ENCODE results near the gene KLHL40. TPM values are rescaled to one million over a fixed set of nuclear protein-coding genes. Genes with fewer than 3 reads are reported as not detected.

Gene KLHL40
- total RNA-seq, 1 experiment from 2014 or later = not detected

DNA sequence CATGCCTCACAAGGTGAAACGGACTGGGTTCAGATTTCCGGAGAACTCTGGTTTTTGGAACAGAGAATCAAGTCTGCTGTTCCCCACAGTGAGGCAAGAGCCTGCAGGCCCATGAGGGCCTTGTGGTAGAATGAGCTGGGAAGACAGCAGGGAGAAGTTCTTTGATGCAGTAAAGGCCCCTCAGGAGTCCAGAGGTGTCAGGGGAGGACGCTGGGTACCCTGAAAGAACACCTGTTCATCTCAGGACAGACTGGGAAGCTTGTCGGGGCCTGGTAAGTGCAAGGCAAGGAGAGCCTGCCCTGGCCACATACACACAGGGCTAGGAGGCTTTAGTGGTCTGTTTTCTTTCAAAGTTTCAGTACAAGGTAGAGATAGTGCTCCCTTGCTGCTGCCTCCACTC lies 35.6 kb upstream of the KLHL40 start:
- no TSS peak for BruUV-seq (replicated peaks)
- CTCF ChIA-PET = interaction anchor here (0.7 kb wide), 1 partner anchor 283 kb away, joined by 5 read pairs; no protein-coding TSS in a partner anchor
- no peaks in the 10 kb centered on the region for H3K27me3 Mint-ChIP-seq (ENCODE audit: unreplicated experiment)
- peaks cover 23% of the 10 kb centered on the region for H3K36me3 Mint-ChIP-seq (ENCODE audit: insufficient read depth, unreplicated experiment)
- H3K27ac Mint-ChIP-seq (ENCODE audit: unreplicated experiment) = no peak overlapping the region
- H3K4me1 Mint-ChIP-seq (ENCODE audit: low read depth, unreplicated experiment) = peaks cover 20% of the 10 kb centered on the region
- no peak for DNase-seq
- no peak overlapping the region for H3K4me3 Mint-ChIP-seq (ENCODE audit: low read depth, unreplicated experiment)
- TF ChIP-seq, protein P1, sequence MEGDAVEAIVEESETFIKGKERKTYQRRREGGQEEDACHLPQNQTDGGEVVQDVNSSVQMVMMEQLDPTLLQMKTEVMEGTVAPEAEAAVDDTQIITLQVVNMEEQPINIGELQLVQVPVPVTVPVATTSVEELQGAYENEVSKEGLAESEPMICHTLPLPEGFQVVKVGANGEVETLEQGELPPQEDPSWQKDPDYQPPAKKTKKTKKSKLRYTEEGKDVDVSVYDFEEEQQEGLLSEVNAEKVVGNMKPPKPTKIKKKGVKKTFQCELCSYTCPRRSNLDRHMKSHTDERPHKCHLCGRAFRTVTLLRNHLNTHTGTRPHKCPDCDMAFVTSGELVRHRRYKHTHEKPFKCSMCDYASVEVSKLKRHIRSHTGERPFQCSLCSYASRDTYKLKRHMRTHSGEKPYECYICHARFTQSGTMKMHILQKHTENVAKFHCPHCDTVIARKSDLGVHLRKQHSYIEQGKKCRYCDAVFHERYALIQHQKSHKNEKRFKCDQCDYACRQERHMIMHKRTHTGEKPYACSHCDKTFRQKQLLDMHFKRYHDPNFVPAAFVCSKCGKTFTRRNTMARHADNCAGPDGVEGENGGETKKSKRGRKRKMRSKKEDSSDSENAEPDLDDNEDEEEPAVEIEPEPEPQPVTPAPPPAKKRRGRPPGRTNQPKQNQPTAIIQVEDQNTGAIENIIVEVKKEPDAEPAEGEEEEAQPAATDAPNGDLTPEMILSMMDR (IDR thresholded peaks at IDR 0.05; ENCODE audit: unreplicated experiment) = no peak
- H3K9me3 Mint-ChIP-seq (ENCODE audit: low read depth, unreplicated experiment) = no peaks in the 10 kb centered on the region
- intact Hi-C loops (cut with micrococcal nuclease; ENCODE audit: unreplicated experiment) = no loop called here

DNA sequence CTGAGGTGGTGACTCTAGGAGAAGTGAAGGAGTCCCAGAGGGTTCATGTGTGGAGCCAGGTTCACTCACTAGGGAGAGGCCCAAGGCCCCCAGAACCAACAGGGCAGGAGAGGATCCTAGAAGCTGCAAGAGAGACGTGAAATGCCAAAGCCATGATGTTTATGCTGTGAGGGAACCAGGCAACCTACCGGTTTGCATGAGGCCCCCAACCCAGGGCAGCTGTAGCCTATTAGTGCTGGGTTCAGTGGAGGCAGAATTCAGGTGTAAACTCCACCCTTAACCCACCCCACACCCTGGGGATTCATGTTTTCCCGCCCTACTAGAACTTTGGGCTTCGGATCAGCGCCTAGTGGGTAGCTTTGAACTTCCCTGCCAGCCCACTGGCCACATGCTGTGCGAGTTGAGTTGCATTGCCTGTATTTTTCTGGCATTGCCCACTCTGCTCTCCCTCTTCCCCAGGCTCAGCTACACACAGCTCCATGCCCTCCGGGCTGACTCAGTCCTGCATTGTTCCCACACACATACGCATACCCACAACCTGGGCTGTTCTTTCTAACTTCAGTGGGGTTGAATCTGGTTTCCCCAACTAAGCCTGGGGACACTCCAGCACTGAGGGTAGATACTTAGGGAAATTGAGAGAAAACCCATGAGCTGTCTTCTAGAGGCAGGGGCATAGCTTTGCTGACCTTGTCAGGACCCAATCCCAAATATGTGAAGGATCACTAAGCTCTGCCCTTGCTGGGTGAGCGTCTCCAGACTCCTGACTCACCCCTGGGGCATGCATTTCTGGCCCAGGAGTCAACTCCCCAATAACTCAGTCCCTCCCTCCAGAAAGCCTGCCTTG lies 33.9 kb upstream of the KLHL40 start:
- no TSS peak for BruUV-seq (replicated peaks)

DNA sequence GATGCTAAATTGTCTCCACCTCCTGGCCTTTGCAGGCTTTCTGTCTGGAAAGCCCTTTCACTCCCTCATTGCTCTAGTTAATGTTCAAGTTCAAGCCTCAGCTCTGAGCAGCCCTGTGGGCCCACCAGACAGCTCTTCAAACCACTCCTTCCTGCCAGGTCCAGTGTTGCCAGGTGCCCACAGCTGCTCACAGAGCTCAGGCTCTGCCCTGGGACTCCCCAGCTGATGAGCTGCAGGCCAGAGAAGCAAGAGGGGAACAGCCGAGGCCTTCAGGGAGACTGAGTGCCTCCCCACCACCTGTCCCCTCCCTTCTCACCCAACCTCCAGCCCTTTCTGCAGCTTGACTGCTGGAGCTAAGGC lies 33.1 kb upstream of the KLHL40 start:
- Mint-ChIP-seq H3K27me3 (ENCODE audit: unreplicated experiment) (no peaks in the 10 kb centered on the region), H3K9me3 (ENCODE audit: low read depth, unreplicated experiment) (no peaks in the 10 kb centered on the region), H3K4me1 (ENCODE audit: low read depth, unreplicated experiment) (peaks cover 20% of the 10 kb centered on the region), H3K4me3 (ENCODE audit: low read depth, unreplicated experiment) (peak overlapping the region; percentile 71), H3K36me3 (ENCODE audit: insufficient read depth, unreplicated experiment) (peaks cover 12% of the 10 kb centered on the region), H3K27ac (ENCODE audit: unreplicated experiment) (peak overlapping the region; percentile 60)
- no TSS peak for BruUV-seq (replicated peaks)
- no peak for DNase-seq
- intact Hi-C loops (cut with micrococcal nuclease; ENCODE audit: unreplicated experiment) = loop anchor here (2.0 kb wide), 1 partner anchor 93 kb away; no protein-coding TSS in a partner anchor
- TF ChIP-seq, protein P1 (IDR thresholded peaks at IDR 0.05; ENCODE audit: unreplicated experiment) = no peak
- CTCF ChIA-PET = interaction anchor here (1.5 to 1.7 kb wide), 2 partner anchors 14 to 92 kb away, joined by 3 to 7 read pairs; no protein-coding TSS in a partner anchor

More for the DNA sequence above, 33.9 kb upstream of the KLHL40 start:
- Mint-ChIP-seq H3K36me3 (ENCODE audit: insufficient read depth, unreplicated experiment) (peaks cover 16% of the 10 kb centered on the region), H3K27ac (ENCODE audit: unreplicated experiment) (no peak overlapping the region), H3K4me1 (ENCODE audit: low read depth, unreplicated experiment) (peaks cover 20% of the 10 kb centered on the region), H3K27me3 (ENCODE audit: unreplicated experiment) (no peaks in the 10 kb centered on the region), H3K4me3 (ENCODE audit: low read depth, unreplicated experiment) (no peak overlapping the region), H3K9me3 (ENCODE audit: low read depth, unreplicated experiment) (no peaks in the 10 kb centered on the region)
- intact Hi-C loops (cut with micrococcal nuclease; ENCODE audit: unreplicated experiment) = loop anchor here (2.0 kb wide), 1 partner anchor 93 kb away; no protein-coding TSS in a partner anchor
- CTCF ChIA-PET = interaction anchor here (1.5 to 1.7 kb wide), 2 partner anchors 15 to 93 kb away, joined by 3 to 7 read pairs; no protein-coding TSS in a partner anchor
- TF ChIP-seq, protein P1 (IDR thresholded peaks at IDR 0.05; ENCODE audit: unreplicated experiment) = no peak
- no peak for DNase-seq

DNA sequence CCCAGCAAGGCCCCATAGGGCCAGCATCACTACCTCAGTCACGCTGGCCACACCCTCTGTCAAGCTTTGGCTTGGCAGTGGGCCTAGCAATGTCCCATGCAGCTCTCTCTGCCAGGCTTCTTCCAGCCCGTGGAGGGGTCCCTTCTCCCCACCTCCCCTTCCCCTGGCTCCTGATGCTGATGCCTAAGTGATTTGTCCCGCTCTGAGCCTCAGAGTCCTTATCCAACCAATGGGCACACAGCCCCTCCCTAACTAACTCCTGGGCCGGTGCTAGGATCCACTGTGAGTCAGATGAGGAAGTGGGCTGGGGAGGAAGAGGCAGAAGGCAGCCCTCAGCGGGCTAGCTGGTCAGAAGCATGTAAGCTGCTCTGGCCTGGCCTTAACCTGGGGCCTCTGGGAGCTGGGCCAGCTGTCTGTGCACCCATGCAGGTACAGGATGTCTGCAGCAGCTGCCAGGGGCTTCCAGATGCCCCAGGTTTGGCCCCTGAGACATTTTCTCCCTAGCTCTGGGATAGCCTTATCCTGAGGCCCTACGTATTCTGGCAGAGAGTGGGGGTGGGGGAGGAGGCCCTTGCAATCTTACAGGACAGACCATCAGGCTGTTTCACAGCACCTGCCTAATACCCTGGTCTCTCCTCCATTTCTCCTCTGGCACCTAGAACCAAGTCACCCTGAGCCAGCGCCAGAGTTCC lies 32.6 kb upstream of the KLHL40 start:
- intact Hi-C loops (cut with micrococcal nuclease; ENCODE audit: unreplicated experiment) = loop anchor here (2.0 kb wide), 1 partner anchor 92 kb away; no protein-coding TSS in a partner anchor
- TF ChIP-seq, protein P1 (IDR thresholded peaks at IDR 0.05; ENCODE audit: unreplicated experiment) = no peak
- Mint-ChIP-seq H3K27me3 (ENCODE audit: unreplicated experiment) (no peaks in the 10 kb centered on the region), H3K36me3 (ENCODE audit: insufficient read depth, unreplicated experiment) (peaks cover 15% of the 10 kb centered on the region), H3K4me1 (ENCODE audit: low read depth, unreplicated experiment) (peaks cover 20% of the 10 kb centered on the region), H3K4me3 (ENCODE audit: low read depth, unreplicated experiment) (peak overlapping the region; percentile 71), H3K9me3 (ENCODE audit: low read depth, unreplicated experiment) (no peaks in the 10 kb centered on the region), H3K27ac (ENCODE audit: unreplicated experiment) (peak overlapping the region; percentile 60)
- no TSS peak for BruUV-seq (replicated peaks)
- DNase-seq = peak; percentile 73
- CTCF ChIA-PET = interaction anchor here (0.7 to 1.7 kb wide), 3 partner anchors 13 to 1514 kb away, joined by 3 to 7 read pairs (median 3); no protein-coding TSS in a partner anchor
